Suprapubic skin (tissue), 4 donors: ENCODE results near the gene STARD9.

Experiments used
- EP300 ChIP-seq: sonication (generic); formaldehyde crosslinking; IDR thresholded peaks from one replicate; pipeline ENCODE4 v1.6.1; 2017; ENCODE audit warnings: antibody characterized with exemption
- POLR2A ChIP-seq, 2 donors: fragments of 450-650 bp; IDR thresholded peaks; one replicate each; pipeline ENCODE4 v1.6.1; 2017; ENCODE audit warnings: antibody characterized with exemption in 2 of 2, mild to moderate bottlenecking in 2 of 2, moderate library complexity in 2 of 2
- POLR2AphosphoS5 ChIP-seq, 3 donors: sonication (generic); formaldehyde crosslinking; IDR thresholded peaks; one replicate each; pipeline ENCODE4 v1.6.1; 2017; ENCODE audit warnings: antibody characterized with exemption in 3 of 3
- TF ChIP-seq, protein P1 (sequence below), 2 donors: fragments of 200-600 bp in 1 of 2; fragments of 450-650 bp in 1 of 2; sonication (generic) in 1 of 2; IDR thresholded peaks; one replicate each; pipeline ENCODE4 v1.5.1; 2016 to 2019; ENCODE audit warnings: antibody characterized with exemption in 2 of 2, mild to moderate bottlenecking in 1 of 2, moderate library complexity in 1 of 2

DNA sequence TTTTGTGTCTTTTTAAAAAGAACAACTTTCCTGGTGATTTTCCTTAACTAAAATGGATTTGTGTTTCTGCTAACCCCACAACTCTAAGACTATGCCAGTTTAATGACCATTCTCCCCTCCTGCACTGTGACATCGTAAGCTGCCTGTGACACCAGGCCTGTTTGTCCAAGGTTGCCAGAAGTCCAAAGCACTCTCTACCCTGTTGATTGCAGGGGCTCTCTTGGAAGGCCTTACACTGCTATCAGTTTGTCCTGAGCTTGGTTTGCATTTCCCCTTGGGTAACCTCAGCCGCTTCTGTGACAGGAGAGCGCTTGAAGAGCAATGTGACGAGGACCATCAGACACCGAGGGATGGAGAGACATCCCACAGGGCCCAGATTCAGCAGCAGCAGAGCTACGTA is 105.7 kb downstream of the STARD9 start:
- TF ChIP-seq, protein P1, sequence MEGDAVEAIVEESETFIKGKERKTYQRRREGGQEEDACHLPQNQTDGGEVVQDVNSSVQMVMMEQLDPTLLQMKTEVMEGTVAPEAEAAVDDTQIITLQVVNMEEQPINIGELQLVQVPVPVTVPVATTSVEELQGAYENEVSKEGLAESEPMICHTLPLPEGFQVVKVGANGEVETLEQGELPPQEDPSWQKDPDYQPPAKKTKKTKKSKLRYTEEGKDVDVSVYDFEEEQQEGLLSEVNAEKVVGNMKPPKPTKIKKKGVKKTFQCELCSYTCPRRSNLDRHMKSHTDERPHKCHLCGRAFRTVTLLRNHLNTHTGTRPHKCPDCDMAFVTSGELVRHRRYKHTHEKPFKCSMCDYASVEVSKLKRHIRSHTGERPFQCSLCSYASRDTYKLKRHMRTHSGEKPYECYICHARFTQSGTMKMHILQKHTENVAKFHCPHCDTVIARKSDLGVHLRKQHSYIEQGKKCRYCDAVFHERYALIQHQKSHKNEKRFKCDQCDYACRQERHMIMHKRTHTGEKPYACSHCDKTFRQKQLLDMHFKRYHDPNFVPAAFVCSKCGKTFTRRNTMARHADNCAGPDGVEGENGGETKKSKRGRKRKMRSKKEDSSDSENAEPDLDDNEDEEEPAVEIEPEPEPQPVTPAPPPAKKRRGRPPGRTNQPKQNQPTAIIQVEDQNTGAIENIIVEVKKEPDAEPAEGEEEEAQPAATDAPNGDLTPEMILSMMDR (IDR thresholded peaks at IDR 0.05) = no peak
- TF ChIP-seq POLR2A (IDR thresholded peaks at IDR 0.05) (no peak), POLR2AphosphoS5 (IDR thresholded peaks at IDR 0.05) (no peak), EP300 (no peak)
